H1 (cell line): Measurements from ENCODE around the gene RAB31. TPM values are rescaled to one million over a fixed set of nuclear protein-coding genes. Genes with fewer than 3 reads are reported as not detected.

ENCODE experiments used
- CTCF ChIA-PET: fragments of 300-600 bp; sonication (Branson Sonifier 250); formaldehyde crosslinking; loops from one replicate; lab custom pipeline; 2021; ENCODE audit not compliant: partially characterized antibody; lab: Charles Lee
- POLR2A ChIA-PET: fragments of 300-600 bp; sonication (Branson Sonifier 250); formaldehyde crosslinking; loops from one replicate; lab custom pipeline; 2021; ENCODE audit warnings: inconsistent platforms; ENCODE audit not compliant: partially characterized antibody; lab: Charles Lee
- DNase-seq, 2 experiments: peaks; one replicate each; pipeline versions ENCODE4 v3.0.0 to v3.0.0-alpha.2; 2010 to 2022; ENCODE audit warnings: low spot score in 2 of 2, low read depth in 1 of 2, mixed read lengths in 1 of 2
- FAIRE-seq: peaks from 2 replicates; lab custom pipeline; 2011; peaks lifted over from hg19 to GRCh38; lab: Jason Lieb, UNC
- H2AFZ ChIP-seq: 2 replicates; pipeline ENCODE4 v1.8.1; 2012; ENCODE audit warnings: low read length, inconsistent platforms
- H2AK5ac ChIP-seq: 2 replicates; pipeline ENCODE4 v1.6.1; 2013; ENCODE audit warnings: low read depth, low read length
- H2BK120ac ChIP-seq: replicated peaks from 2 replicates; pipeline ENCODE3; 2013; ENCODE audit warnings: low read depth, low read length, inconsistent platforms
- H2BK12ac ChIP-seq: 2 replicates; pipeline ENCODE4 v1.6.1; 2013; ENCODE audit warnings: low read depth, low read length
- H2BK15ac ChIP-seq: 2 replicates; pipeline ENCODE4 v1.6.1; 2013; ENCODE audit warnings: low read length
- H2BK20ac ChIP-seq: 2 replicates; pipeline ENCODE4 v1.6.1; 2013; ENCODE audit warnings: low read length
- H2BK5ac ChIP-seq: 2 replicates; pipeline ENCODE4 v1.6.1; 2013; ENCODE audit warnings: low read depth, low read length
- H3K14ac ChIP-seq: 2 replicates; pipeline ENCODE4 v1.6.1; 2013; ENCODE audit warnings: inconsistent platforms; ENCODE audit not compliant: insufficient read length
- H3K18ac ChIP-seq: 2 replicates; pipeline ENCODE4 v1.6.1; 2013; ENCODE audit warnings: low read length; ENCODE audit errors: extremely low read depth
- H3K23ac ChIP-seq: 2 replicates; pipeline ENCODE4 v1.6.1; 2013; ENCODE audit warnings: inconsistent platforms; ENCODE audit not compliant: insufficient read length
- H3K23me2 ChIP-seq: 2 replicates; pipeline ENCODE4 v1.6.1; 2013; ENCODE audit warnings: low read depth, low read length
- H3K27ac ChIP-seq: 2 replicates; pipeline ENCODE4 v1.6.1; 2011; ENCODE audit warnings: low read depth, low read length, inconsistent platforms
- H3K27me3 ChIP-seq, 4 experiments: replicated peaks in 1 of 4; 1 replicate in 1 of 4; 2 replicates in 3 of 4; pipeline versions ENCODE4 v1.6.1 to v1.8.1; 2011 to 2013; ENCODE audit warnings: low read length in 3 of 4, mild to moderate bottlenecking in 3 of 4, inconsistent platforms in 2 of 4, mixed read lengths in 2 of 4, moderate library complexity in 1 of 4; ENCODE audit not compliant: control insufficient read depth in 3 of 4, insufficient read depth in 3 of 4; ENCODE audit errors: extremely low read depth in 1 of 4
- H3K36me3 ChIP-seq, 4 experiments: 2 replicates each; pipeline versions ENCODE4 v1.6.1 to v1.8.1; 2011 to 2013; ENCODE audit warnings: mild to moderate bottlenecking in 4 of 4, low read length in 3 of 4, moderate library complexity in 2 of 4, control low read depth in 1 of 4, inconsistent platforms in 1 of 4; ENCODE audit not compliant: insufficient read depth in 4 of 4, control insufficient read depth in 2 of 4
- H3K4ac ChIP-seq: replicated peaks from 2 replicates; pipeline ENCODE3; 2013; ENCODE audit warnings: low read length, low read depth, mixed read lengths, inconsistent platforms; ENCODE audit not compliant: insufficient read length
- H3K4me1 ChIP-seq, 4 experiments: replicated peaks in 1 of 4; 1 replicate in 1 of 4; 2 replicates in 3 of 4; pipeline versions ENCODE4 v1.6.1 to v1.8.1; 2011 to 2013; ENCODE audit warnings: low read length in 3 of 4, inconsistent platforms in 2 of 4, mixed read lengths in 1 of 4; ENCODE audit not compliant: insufficient read depth in 4 of 4, control insufficient read depth in 3 of 4
- H3K4me2 ChIP-seq, 2 experiments: 2 replicates each; pipeline versions ENCODE4 v1.6.1 to v1.8.1; 2011 to 2013; ENCODE audit warnings: low read depth in 2 of 2, low read length in 2 of 2, control low read depth in 1 of 2, inconsistent platforms in 1 of 2, mild to moderate bottlenecking in 1 of 2; ENCODE audit not compliant: insufficient read depth in 1 of 2
- H3K4me3 ChIP-seq, 4 experiments: fragments of 200-600, 300-600 bp in 1 of 4; sonication (generic), shearing (Covaris generic), sonication (Bioruptor Twin) in 1 of 4; 2 replicates each; pipeline versions ENCODE4 v1.5.1 to v1.8.1; 2011 to 2016; ENCODE audit warnings: low read length in 4 of 4, low read depth in 3 of 4, control low read depth in 2 of 4, inconsistent platforms in 2 of 4, mild to moderate bottlenecking in 2 of 4, mixed read lengths in 1 of 4, moderate library complexity in 1 of 4; ENCODE audit not compliant: insufficient read depth in 2 of 4; ENCODE audit errors: extremely low read depth in 1 of 4
- H3K56ac ChIP-seq: replicated peaks from 2 replicates; pipeline ENCODE3; 2013; ENCODE audit warnings: low read depth, mild to moderate bottlenecking, mixed read lengths, low read length, inconsistent platforms; ENCODE audit not compliant: insufficient read length
- H3K79me1 ChIP-seq: 2 replicates; pipeline ENCODE4 v1.6.1; 2013; ENCODE audit warnings: low read depth, low read length, control low read depth
- H3K79me2 ChIP-seq, 2 experiments: 2 replicates each; pipeline versions ENCODE4 v1.6.1 to v1.8.1; 2012 to 2013; ENCODE audit warnings: low read length in 2 of 2, mild to moderate bottlenecking in 2 of 2, inconsistent platforms in 1 of 2; ENCODE audit not compliant: insufficient read depth in 2 of 2, control insufficient read depth in 1 of 2
- H3K9ac ChIP-seq, 4 experiments: replicated peaks in 1 of 4; 1 replicate in 1 of 4; 2 replicates in 3 of 4; pipeline versions ENCODE4 v1.6.1 to v1.8.1; 2011 to 2013; ENCODE audit warnings: low read depth in 3 of 4, low read length in 3 of 4, control low read depth in 2 of 4, mild to moderate bottlenecking in 2 of 4, moderate library complexity in 2 of 4, inconsistent platforms in 1 of 4; ENCODE audit errors: extremely low read depth in 1 of 4
- H3K9me3 ChIP-seq, 2 experiments: 2 replicates each; pipeline versions ENCODE4 v1.6.1 to v1.8.1; 2012 to 2013; ENCODE audit warnings: mild to moderate bottlenecking in 2 of 2, moderate library complexity in 2 of 2, control low read depth in 1 of 2, inconsistent platforms in 1 of 2, low read depth in 1 of 2, low read length in 1 of 2, mixed read lengths in 1 of 2; ENCODE audit not compliant: insufficient read depth in 2 of 2
- H4K20me1 ChIP-seq, 2 experiments: replicated peaks in 1 of 2; 2 replicates each; pipeline versions ENCODE3 to v1.8.1; 2011 to 2013; ENCODE audit warnings: inconsistent platforms in 2 of 2, low read length in 2 of 2, mild to moderate bottlenecking in 1 of 2; ENCODE audit not compliant: insufficient read depth in 2 of 2, control insufficient read depth in 1 of 2
- H4K5ac ChIP-seq: 2 replicates; pipeline ENCODE4 v1.6.1; 2013; ENCODE audit warnings: low read length, low read depth, mixed read lengths, inconsistent platforms; ENCODE audit not compliant: insufficient read length
- H4K8ac ChIP-seq: 2 replicates; pipeline ENCODE4 v1.8.0; 2013; ENCODE audit warnings: mild to moderate bottlenecking, moderate library complexity, low read length, inconsistent platforms; ENCODE audit not compliant: insufficient read depth; ENCODE audit errors: extremely low read depth
- H4K91ac ChIP-seq: replicated peaks from 2 replicates; pipeline ENCODE3; 2013; ENCODE audit warnings: low read length, mixed read lengths, inconsistent platforms; ENCODE audit not compliant: insufficient read length
- CHD1 ChIP-seq: IDR thresholded peaks from 2 replicates; pipeline ENCODE4 v1.6.1; 2012; ENCODE audit warnings: low read depth, low read length, improper control_type of control experiment
- HDAC2 ChIP-seq, 2 experiments: fragments of 300-600 bp in 1 of 2; sonication (generic) in 1 of 2; IDR thresholded peaks; 2 replicates each; pipeline ENCODE4 v1.6.1; 2011 to 2012; ENCODE audit warnings: low read depth in 2 of 2, low read length in 2 of 2, mild to moderate bottlenecking in 2 of 2, moderate library complexity in 2 of 2, borderline replicate concordance in 1 of 2, inconsistent platforms in 1 of 2
- SIX5 ChIP-seq: IDR thresholded peaks from 2 replicates; pipeline ENCODE4 v1.6.1; 2011; ENCODE audit warnings: mild to moderate bottlenecking, low read depth, low read length
- SP2 ChIP-seq: IDR thresholded peaks from 2 replicates; pipeline ENCODE4 v1.6.1; 2012; ENCODE audit warnings: mild to moderate bottlenecking, low read length, inconsistent platforms
- TBP ChIP-seq: IDR thresholded peaks from 2 replicates; pipeline ENCODE4 v1.6.1; 2011; ENCODE audit warnings: low read depth, low read length, improper control_type of control experiment
- WGBS, 2 experiments: shearing (Covaris generic) in 1 of 2; methylation state at CpG; one replicate each; pipeline versions ENCODE4 v1.1.6 to v1.1.7; 2013 to 2015; ENCODE audit warnings: low lambda C conversion rate in 2 of 2, mixed read lengths in 2 of 2, inconsistent platforms in 1 of 2, low coverage in 1 of 2, missing lambda C conversion rate in 1 of 2; ENCODE audit not compliant: insufficient replicate concordance in 2 of 2, insufficient coverage in 1 of 2, insufficient read length in 1 of 2; ENCODE audit errors: extremely low coverage in 1 of 2, missing lambda C conversion rate in 1 of 2; 5-methylcytosine and 5-hydroxymethylcytosine counted together
- polyA plus RNA-seq, 7 experiments: library from polyadenylated mRNA; depleted of rRNA in 3 of 7; stranded (reverse) in 5 of 7; unstranded in 2 of 7; fragments of >200 nt in 5 of 7; fragments of 200-250 nt in 2 of 7; gene quantifications; 1 replicate in 5 of 7; 2 replicates in 1 of 7; 4 replicates in 1 of 7; pipeline versions ENCODE4 v1.2.1 to v1.2.3, GENCODE V29; 2011 to 2013; ENCODE audit warnings: missing spikeins in 2 of 7, mixed read lengths in 2 of 7
- total RNA-seq: library from RNA; stranded (reverse); fragmentation: NEBNext Ultra II Directional; extraction: Animal tissue kit (Norgen Biotek cat#: 25700); gene quantifications from 2 replicates; pipeline ENCODE4 v1.2.1, GENCODE V29; 2021
- TF ChIP-seq, protein P1 (sequence below): IDR thresholded peaks from 2 replicates; pipeline ENCODE4 v1.6.1; 2012; ENCODE audit warnings: inconsistent platforms

The RAB31 gene
- total and polyA plus RNA-seq, 2 of the 8 experiments (the other 6 are each of a cell fraction or from before 2014, with no cell fraction given) = 15.2 to 40.9 TPM

DNA sequence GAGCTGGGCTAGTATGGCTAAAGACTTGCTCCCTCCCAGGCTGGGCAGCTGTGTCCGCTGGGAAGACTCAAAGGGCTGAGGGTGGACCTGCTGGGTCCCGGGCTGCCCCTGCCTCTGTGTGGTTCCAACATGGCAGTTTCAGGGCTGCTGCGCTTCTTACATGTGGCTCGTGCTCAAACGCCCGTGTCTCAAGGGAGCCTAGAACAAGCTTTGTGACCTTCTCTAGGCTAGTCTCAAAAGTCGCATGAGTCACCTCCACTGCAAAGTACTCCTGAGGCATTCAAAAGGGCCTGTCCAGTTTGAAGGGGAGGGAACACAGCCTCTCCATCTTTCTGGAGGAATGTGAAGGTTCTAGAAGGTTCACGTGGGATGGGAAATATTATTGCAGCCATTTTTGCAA is 44.7 kb upstream of the RAB31 start:
- no peaks in the 10 kb centered on the region for H4K20me1 ChIP-seq
- H4K91ac ChIP-seq = no peak overlapping the region
- H3K36me3 ChIP-seq = no peaks in the 10 kb centered on the region
- no peak overlapping the region for H3K9ac ChIP-seq
- H2AFZ ChIP-seq = peak overlapping the region; percentile 28; the same call in 1 of the 2 replicates
- DNase-seq = no peak
- TF ChIP-seq, protein P1, sequence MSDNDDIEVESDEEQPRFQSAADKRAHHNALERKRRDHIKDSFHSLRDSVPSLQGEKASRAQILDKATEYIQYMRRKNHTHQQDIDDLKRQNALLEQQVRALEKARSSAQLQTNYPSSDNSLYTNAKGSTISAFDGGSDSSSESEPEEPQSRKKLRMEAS = no peak
- no peak for TF ChIP-seq SIX5
- TF ChIP-seq HDAC2 (IDR thresholded peaks at IDR 0.05; ENCODE audit: borderline replicate concordance in 1 of 2, low read depth in 2 of 2, low read length in 2 of 2) = no peak
- no peak for TF ChIP-seq CHD1
- TF ChIP-seq SP2 = no peak
- no peak for TF ChIP-seq TBP
- no peak overlapping the region for H2BK5ac ChIP-seq
- no peak overlapping the region for H3K14ac ChIP-seq
- H3K79me1 ChIP-seq = no peaks in the 10 kb centered on the region
- H3K56ac ChIP-seq = no peak overlapping the region
- H4K8ac ChIP-seq = no peak overlapping the region
- CTCF ChIA-PET = interaction anchor here (0.9 to 2.2 kb wide), 6 partner anchors 10 to 90 kb away, joined by 3 to 7 read pairs (median 4); no protein-coding TSS in a partner anchor
- POLR2A ChIA-PET = no interaction called here
- no peak overlapping the region for H4K5ac ChIP-seq
- 0 out of 2 replicates have a peak overlapping the region, but pooled peaks have one; percentile 56 for H2BK20ac ChIP-seq
- peak overlapping the region; percentile 53; the same call in 1 of the 2 replicates for H2BK15ac ChIP-seq
- WGBS, 2 experiments = 92% methylated on average over 8 of the region's 8 CpGs; no CpG with 5 or more reads in 1 of the 2 experiments
- H2BK12ac ChIP-seq = no peak overlapping the region
- H2BK120ac ChIP-seq = no peak overlapping the region
- no peak overlapping the region for H2AK5ac ChIP-seq
- FAIRE-seq = no peak
- no peaks in the 10 kb centered on the region for H3K4me1 ChIP-seq
- H3K27me3 ChIP-seq = no peaks in the 10 kb centered on the region
- no peaks in the 10 kb centered on the region for H3K79me2 ChIP-seq
- H3K4me2 ChIP-seq = no peak overlapping the region
- no peaks in the 10 kb centered on the region for H3K23me2 ChIP-seq
- no peak overlapping the region for H3K27ac ChIP-seq
- H3K23ac ChIP-seq = no peak overlapping the region
- no peaks in the 10 kb centered on the region for H3K9me3 ChIP-seq
- H3K18ac ChIP-seq = no peak overlapping the region
- no peak overlapping the region for H3K4me3 ChIP-seq
- no peak overlapping the region for H3K4ac ChIP-seq
